Smooth muscle cell (in vitro differentiated cells): ENCODE measurements around the gene LRRN4. TPM values are rescaled to one million over a fixed set of nuclear protein-coding genes. Genes with fewer than 3 reads are reported as not detected.

Experiments used
- DNase-seq: peaks from one replicate; lab custom pipeline; 2025; ENCODE audit not compliant: unreplicated experiment; lab: John Stamatoyannopoulos, UW
- H2AFZ ChIP-seq: fragments of 200-600 bp; sonication (generic); 2 replicates; pipeline ENCODE4 v1.6.0; 2016; ENCODE audit warnings: antibody characterized with exemption, low read depth, mild to moderate bottlenecking
- H3F3A ChIP-seq: fragments of 200-600 bp; sonication (generic); 2 replicates; pipeline ENCODE4 v1.6.0; 2017; ENCODE audit warnings: antibody characterized with exemption, low read depth
- H3K27ac ChIP-seq: fragments of 200-600 bp; sonication (generic); 2 replicates; pipeline ENCODE4 v1.5.1; 2016; ENCODE audit warnings: low read depth, mild to moderate bottlenecking
- H3K27me3 ChIP-seq: fragments of 200-600 bp; sonication (generic); 2 replicates; pipeline ENCODE4 v1.6.1; 2016; ENCODE audit warnings: low read depth, mild to moderate bottlenecking
- H3K36me3 ChIP-seq: fragments of 200-600 bp; sonication (generic); 2 replicates; pipeline ENCODE4 v1.5.1; 2016; ENCODE audit warnings: low read depth
- H3K4me1 ChIP-seq: fragments of 200-600 bp; sonication (generic); 2 replicates; pipeline ENCODE4 v1.5.1; 2016; ENCODE audit warnings: low read depth
- H3K4me2 ChIP-seq: fragments of 200-600 bp; sonication (generic); 2 replicates; pipeline ENCODE4 v1.6.0; 2016; ENCODE audit warnings: mild to moderate bottlenecking
- H3K4me3 ChIP-seq: fragments of 200-600 bp; sonication (generic); 2 replicates; pipeline ENCODE4 v1.5.1; 2016; ENCODE audit warnings: mild to moderate bottlenecking
- H3K79me2 ChIP-seq: fragments of 200-600 bp; sonication (generic); 2 replicates; pipeline ENCODE4 v1.6.0; 2016; ENCODE audit warnings: low read depth, mild to moderate bottlenecking
- H3K9ac ChIP-seq: fragments of 200-600 bp; sonication (generic); 2 replicates; pipeline ENCODE4 v1.6.0; 2016; ENCODE audit warnings: low read depth
- H3K9me3 ChIP-seq: fragments of 200-600 bp; sonication (generic); replicated peaks from 2 replicates; pipeline ENCODE4 v1.5.1; 2016; ENCODE audit warnings: low read depth
- H4K20me1 ChIP-seq: fragments of 200-600 bp; sonication (generic); 2 replicates; pipeline ENCODE4 v1.6.0; 2016; ENCODE audit warnings: low read depth
- WGBS: methylation state at CpG from one replicate; pipeline ENCODE4 v1.1.7; 2016; ENCODE audit warnings: low lambda C conversion rate; 5-methylcytosine and 5-hydroxymethylcytosine counted together
- polyA plus RNA-seq: library from polyadenylated mRNA; unstranded; fragments of >200 nt; fragmentation: Nextera tagmentation; extraction: Ambion mirVana; gene quantifications from 2 replicates; pipeline ENCODE4 v1.2.1, GENCODE V29; 2016
- total RNA-seq: library from RNA; depleted of rRNA; stranded (reverse); fragments of >200 nt; gene quantifications from 2 replicates; pipeline ENCODE4 v1.2.3, GENCODE V29; 2014
- TF ChIP-seq, protein P1 (sequence below): fragments of 200-600 bp; sonication (generic); IDR thresholded peaks from 2 replicates; pipeline ENCODE4 v1.5.1; 2017; ENCODE audit warnings: borderline replicate concordance, mild to moderate bottlenecking, antibody characterized with exemption; ENCODE audit not compliant: insufficient read depth, poor library complexity, severe bottlenecking

The LRRN4 gene
- total and polyA plus RNA-seq, 2 experiments from 2014 or later: 3.9 to 5.7 TPM

DNA sequence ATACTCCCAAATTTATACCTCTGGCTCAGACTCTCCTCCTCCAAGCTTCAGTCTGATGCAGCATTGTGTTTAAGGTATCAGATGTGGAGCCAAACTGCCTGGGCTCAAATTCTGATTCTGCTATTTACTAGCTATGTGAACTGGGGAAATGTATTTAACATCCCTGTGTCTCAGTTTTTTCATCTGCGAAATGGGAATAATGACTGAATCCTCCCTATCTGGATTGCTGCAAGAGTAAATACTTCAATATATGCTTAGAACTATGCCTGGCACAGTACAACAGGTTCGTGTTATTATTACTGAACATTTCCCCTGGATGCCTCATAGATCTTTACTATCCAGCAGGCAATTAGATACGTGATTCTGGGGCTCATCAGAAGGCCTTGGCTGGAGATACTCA is 5.5 kb downstream of the LRRN4 start:
- Histone ChIP-seq H3K4me1 (peaks cover 11% of the 10 kb centered on the region), H3F3A (peaks cover 5% of the 10 kb centered on the region), H3K9me3 (no peaks in the 10 kb centered on the region), H3K79me2 (peaks cover 19% of the 10 kb centered on the region), H2AFZ (no peak overlapping the region), H3K9ac (no peak overlapping the region), H3K36me3 (no peaks in the 10 kb centered on the region), H3K27me3 (no peaks in the 10 kb centered on the region), H4K20me1 (no peaks in the 10 kb centered on the region), H3K27ac (no peak overlapping the region), H3K4me3 (no peak overlapping the region), H3K4me2 (no peak overlapping the region)
- no peak for DNase-seq
- TF ChIP-seq, protein P1, sequence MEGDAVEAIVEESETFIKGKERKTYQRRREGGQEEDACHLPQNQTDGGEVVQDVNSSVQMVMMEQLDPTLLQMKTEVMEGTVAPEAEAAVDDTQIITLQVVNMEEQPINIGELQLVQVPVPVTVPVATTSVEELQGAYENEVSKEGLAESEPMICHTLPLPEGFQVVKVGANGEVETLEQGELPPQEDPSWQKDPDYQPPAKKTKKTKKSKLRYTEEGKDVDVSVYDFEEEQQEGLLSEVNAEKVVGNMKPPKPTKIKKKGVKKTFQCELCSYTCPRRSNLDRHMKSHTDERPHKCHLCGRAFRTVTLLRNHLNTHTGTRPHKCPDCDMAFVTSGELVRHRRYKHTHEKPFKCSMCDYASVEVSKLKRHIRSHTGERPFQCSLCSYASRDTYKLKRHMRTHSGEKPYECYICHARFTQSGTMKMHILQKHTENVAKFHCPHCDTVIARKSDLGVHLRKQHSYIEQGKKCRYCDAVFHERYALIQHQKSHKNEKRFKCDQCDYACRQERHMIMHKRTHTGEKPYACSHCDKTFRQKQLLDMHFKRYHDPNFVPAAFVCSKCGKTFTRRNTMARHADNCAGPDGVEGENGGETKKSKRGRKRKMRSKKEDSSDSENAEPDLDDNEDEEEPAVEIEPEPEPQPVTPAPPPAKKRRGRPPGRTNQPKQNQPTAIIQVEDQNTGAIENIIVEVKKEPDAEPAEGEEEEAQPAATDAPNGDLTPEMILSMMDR: no peak
- 96% methylated on average over 3 of the region's 3 CpGs for WGBS

DNA sequence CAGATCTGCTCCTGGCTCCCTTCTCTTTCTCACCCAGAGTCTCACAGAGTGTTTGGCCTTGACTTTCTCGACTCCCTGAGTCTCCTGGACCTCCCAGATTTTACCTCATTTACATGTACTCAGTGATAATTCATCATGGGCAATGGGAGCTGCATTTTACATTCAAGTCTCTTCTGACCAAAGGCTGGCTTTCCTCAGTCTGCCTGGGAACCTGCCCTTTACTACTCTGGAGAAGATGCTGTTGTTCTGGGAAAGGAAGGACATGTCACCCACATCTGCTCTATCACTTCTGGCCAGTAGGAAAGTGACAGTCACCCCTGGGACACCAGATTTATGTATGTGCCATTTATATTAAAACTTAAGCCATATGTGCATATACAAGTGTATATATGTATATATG is 7.4 kb downstream of the LRRN4 start:
- Histone ChIP-seq H3K27ac (no peak overlapping the region), H3K27me3 (no peaks in the 10 kb centered on the region), H3F3A (no peaks in the 10 kb centered on the region), H3K79me2 (peaks cover 16% of the 10 kb centered on the region), H3K36me3 (no peaks in the 10 kb centered on the region), H3K4me3 (no peak overlapping the region), H3K4me1 (no peaks in the 10 kb centered on the region), H4K20me1 (no peaks in the 10 kb centered on the region), H3K9ac (no peak overlapping the region), H3K9me3 (no peaks in the 10 kb centered on the region), H3K4me2 (no peak overlapping the region), H2AFZ (no peak overlapping the region)
- TF ChIP-seq, protein P1: no peak
- WGBS: 100% methylated on average over 1 of the region's 1 CpG
- DNase-seq: no peak

- no peak overlapping the region for H3K4me2 ChIP-seq
- TF ChIP-seq, protein P1: no peak
Measured at GRCh38 chr20:6045566-6045965, 8.3 kb downstream of the LRRN4 start.

GRCh38 chr20:6044115-6044514 is 9.7 kb downstream of the LRRN4 start:
- no peaks in the 10 kb centered on the region for H4K20me1 ChIP-seq
- TF ChIP-seq, protein P1: no peak
- no peak overlapping the region for H3K4me2 ChIP-seq
- peaks cover 8% of the 10 kb centered on the region for H3K36me3 ChIP-seq
- H3K9ac ChIP-seq: no peak overlapping the region
- H3K27me3 ChIP-seq: no peaks in the 10 kb centered on the region
- no peaks in the 10 kb centered on the region for H3K9me3 ChIP-seq
- no peaks in the 10 kb centered on the region for H3K4me1 ChIP-seq
- no peaks in the 10 kb centered on the region for H3K79me2 ChIP-seq
- 91% methylated on average over 2 of the region's 2 CpGs for WGBS
- no peak overlapping the region for H3K4me3 ChIP-seq
- DNase-seq: no peak
- no peaks in the 10 kb centered on the region for H3F3A ChIP-seq
- no peak overlapping the region for H2AFZ ChIP-seq
- H3K27ac ChIP-seq: no peak overlapping the region

More at GRCh38 chr20:6045566-6045965, 8.3 kb downstream of the LRRN4 start:
- DNase-seq: no peak
- no peaks in the 10 kb centered on the region for H3F3A ChIP-seq
- H3K4me3 ChIP-seq: no peak overlapping the region
- H3K27ac ChIP-seq: no peak overlapping the region
- H3K9ac ChIP-seq: no peak overlapping the region
- H3K27me3 ChIP-seq: no peaks in the 10 kb centered on the region
- H4K20me1 ChIP-seq: no peaks in the 10 kb centered on the region
- H2AFZ ChIP-seq: no peak overlapping the region
- H3K79me2 ChIP-seq: peaks cover 9% of the 10 kb centered on the region
- peaks cover 3% of the 10 kb centered on the region for H3K36me3 ChIP-seq
- no peaks in the 10 kb centered on the region for H3K4me1 ChIP-seq
- H3K9me3 ChIP-seq: no peaks in the 10 kb centered on the region
